CD14-positive monocyte (primary cell): ENCODE data around the gene SGMS1. TPM values are rescaled to one million over a fixed set of nuclear protein-coding genes. Genes with fewer than 3 reads are reported as not detected.

Experiments used
- DNase-seq, 3 donors: peaks; one replicate each; pipeline ENCODE4 v3.0.0-alpha.2; 2011 to 2022
- H2AFZ ChIP-seq: 2 replicates; pipeline ENCODE4 v1.6.0; 2012; ENCODE audit warnings: mild to moderate bottlenecking, low read depth, low read length, inconsistent platforms; ENCODE audit not compliant: insufficient read depth, poor library complexity, severe bottlenecking
- H3K27ac ChIP-seq, 2 donors: 1 replicate in 1 of 2; 2 replicates in 1 of 2; pipeline ENCODE4 v1.5.1; 2012 to 2013; ENCODE audit warnings: low read length in 2 of 2, control low read depth in 1 of 2, inconsistent platforms in 1 of 2, low read depth in 1 of 2, mild to moderate bottlenecking in 1 of 2
- H3K27me3 ChIP-seq, 2 donors: one replicate each; pipeline versions ENCODE4 v1.6.0 to v1.6.1; 2011 to 2013; ENCODE audit warnings: low read length in 2 of 2; ENCODE audit not compliant: control insufficient read depth in 2 of 2, insufficient read depth in 2 of 2
- H3K36me3 ChIP-seq, 2 donors: replicated peaks in 1 of 2; 1 replicate in 1 of 2; 2 replicates in 1 of 2; pipeline versions ENCODE4 v1.5.1 to v1.6.1; 2012 to 2013; ENCODE audit warnings: low read length in 2 of 2, control low read depth in 1 of 2, inconsistent platforms in 1 of 2, mild to moderate bottlenecking in 1 of 2; ENCODE audit not compliant: insufficient read depth in 2 of 2, control insufficient read depth in 1 of 2
- H3K4me1 ChIP-seq, 2 donors: 1 replicate in 1 of 2; 2 replicates in 1 of 2; pipeline versions ENCODE4 v1.5.1 to v1.6.1; 2012 to 2013; ENCODE audit warnings: low read length in 2 of 2, control low read depth in 1 of 2, inconsistent platforms in 1 of 2, mild to moderate bottlenecking in 1 of 2, moderate library complexity in 1 of 2; ENCODE audit not compliant: insufficient read depth in 2 of 2, control insufficient read depth in 1 of 2
- H3K4me2 ChIP-seq: replicated peaks from 2 replicates; pipeline ENCODE3; 2012; ENCODE audit warnings: low read length, moderate library complexity, mild to moderate bottlenecking; ENCODE audit not compliant: poor library complexity, severe bottlenecking; ENCODE audit errors: extremely low read depth
- H3K4me3 ChIP-seq, 3 experiments: fragments of 200-600 bp in 1 of 3; sonication (generic) in 1 of 3; replicated peaks in 1 of 3; 1 replicate in 2 of 3; 2 replicates in 1 of 3; pipeline ENCODE4 v1.5.1; 2011 to 2013; ENCODE audit warnings: low read length in 3 of 3, mild to moderate bottlenecking in 3 of 3, control low read depth in 2 of 3, low read depth in 2 of 3, inconsistent platforms in 1 of 3, moderate library complexity in 1 of 3
- H3K79me2 ChIP-seq: 2 replicates; pipeline ENCODE4 v1.6.0; 2012; ENCODE audit warnings: mild to moderate bottlenecking, control low read depth, inconsistent platforms, low read length, moderate library complexity; ENCODE audit not compliant: insufficient read depth
- H3K9ac ChIP-seq: 2 replicates; pipeline ENCODE4 v1.6.0; 2017; ENCODE audit warnings: low read length, mild to moderate bottlenecking; ENCODE audit not compliant: insufficient read depth, poor library complexity, severe bottlenecking
- H3K9me3 ChIP-seq, 2 donors: replicated peaks in 1 of 2; 1 replicate in 1 of 2; 2 replicates in 1 of 2; pipeline versions ENCODE4 v1.5.1 to v1.6.1; 2012 to 2013; ENCODE audit warnings: low read length in 2 of 2, control low read depth in 1 of 2; ENCODE audit not compliant: control insufficient read depth in 1 of 2, insufficient read depth in 1 of 2
- H4K20me1 ChIP-seq: 2 replicates; pipeline ENCODE4 v1.6.0; 2012; ENCODE audit warnings: mild to moderate bottlenecking, low read length, control low read depth, moderate library complexity; ENCODE audit not compliant: insufficient read depth
- H3K27ac Mint-ChIP-seq, 7 donors: one replicate each; pipeline ENCODE4 v1.8.0; 2020; ENCODE audit warnings: mild to moderate bottlenecking in 7 of 7, mixed read lengths in 7 of 7, moderate library complexity in 6 of 7, inconsistent platforms in 2 of 7
- H3K27me3 Mint-ChIP-seq, 3 donors: one replicate each; pipeline ENCODE4 v1.8.0; 2021 to 2022; ENCODE audit warnings: low read depth in 3 of 3, mild to moderate bottlenecking in 3 of 3, mixed read lengths in 3 of 3, moderate library complexity in 3 of 3, inconsistent platforms in 1 of 3
- H3K36me3 Mint-ChIP-seq, 2 donors: one replicate each; pipeline ENCODE4 v1.8.0; 2020; ENCODE audit warnings: mixed read lengths in 2 of 2, inconsistent platforms in 1 of 2, mild to moderate bottlenecking in 1 of 2
- H3K4me1 Mint-ChIP-seq: one replicate; pipeline ENCODE4 v1.8.0; 2020; ENCODE audit warnings: mild to moderate bottlenecking, mixed read lengths
- H3K4me3 Mint-ChIP-seq, 2 donors: one replicate each; pipeline ENCODE4 v1.8.0; 2020; ENCODE audit warnings: mild to moderate bottlenecking in 2 of 2, mixed read lengths in 2 of 2, moderate library complexity in 1 of 2
- H3K9me3 Mint-ChIP-seq, 7 donors: one replicate each; pipeline ENCODE4 v1.8.0; 2020 to 2022; ENCODE audit warnings: mixed read lengths in 7 of 7, mild to moderate bottlenecking in 6 of 7, moderate library complexity in 6 of 7, inconsistent platforms in 2 of 7
- WGBS: methylation state at CpG from one replicate; pipeline ENCODE4 v1.1.5; 2013; ENCODE audit warnings: missing lambda C conversion rate; ENCODE audit not compliant: insufficient coverage; 5-methylcytosine and 5-hydroxymethylcytosine counted together
- intact Hi-C, 2 donors: fragments of 100-400 bp; cut with micrococcal nuclease; formaldehyde crosslinking; loops; one replicate each; pipeline versions ENCODE4 v1.15.0 to v1.15.1; 2023
- polyA plus RNA-seq, 3 donors: library from polyadenylated mRNA; depleted of rRNA in 1 of 3; unstranded in 2 of 3; stranded (reverse) in 1 of 3; fragments of 300-500 nt in 2 of 3; fragments of >200 nt in 1 of 3; fragmentation: Illumina TruSeq in 2 of 3; gene quantifications; 1 replicate in 2 of 3; 2 replicates in 1 of 3; pipeline ENCODE4 v1.2.3, GENCODE V29; 2012 to 2021
- TF ChIP-seq, protein P1 (sequence below): fragments of 200-600 bp; IDR thresholded peaks from one replicate; pipeline ENCODE4 v1.8.0; 2022; ENCODE audit warnings: antibody characterized with exemption, mild to moderate bottlenecking

SGMS1 gene
- polyA plus RNA-seq, 3 donors: 19.5 to 20.6 (median 20.4) TPM

GRCh38 chr10:50416881-50417280 is 206.9 kb downstream of the SGMS1 start:
- Histone ChIP-seq H3K36me3 (no peaks in the 10 kb centered on the region), H3K4me2 (peak overlapping the region; percentile 88), H3K4me3 (peak overlapping the region; percentile 87 to 98 (median 96)), H3K27me3 (no peaks in the 10 kb centered on the region), H3K79me2 (peaks cover 64% of the 10 kb centered on the region), H3K27ac (no peak overlapping the region), H3K9me3 (no peaks in the 10 kb centered on the region), H2AFZ (no peak overlapping the region), H4K20me1 (peaks cover 54% of the 10 kb centered on the region), H3K4me1 (peaks cover 41 to 66% of the 10 kb centered on the region in 2 donors), H3K9ac (peak overlapping the region; percentile 97)
- intact Hi-C loops: loop anchor here in 1 of 2 donors (5.0 to 10.0 kb wide), 2 partner anchors 50 to 208 kb away; partner anchors contain the start of gene SGMS1
- peaks cover 2 to 12% of the 10 kb centered on the region in 2 donors for H3K36me3 Mint-ChIP-seq
- peak overlapping the region; percentile 59 to 71 for H3K4me3 Mint-ChIP-seq
- peak in 1 of 3 donors; percentile 59 for DNase-seq
- peak overlapping the region in 1 of 7 donors; percentile 63 for H3K27ac Mint-ChIP-seq
- WGBS: 56% methylated on average over 3 of the region's 6 CpGs
- H3K4me1 Mint-ChIP-seq: peaks cover 66% of the 10 kb centered on the region
- TF ChIP-seq, protein P1, sequence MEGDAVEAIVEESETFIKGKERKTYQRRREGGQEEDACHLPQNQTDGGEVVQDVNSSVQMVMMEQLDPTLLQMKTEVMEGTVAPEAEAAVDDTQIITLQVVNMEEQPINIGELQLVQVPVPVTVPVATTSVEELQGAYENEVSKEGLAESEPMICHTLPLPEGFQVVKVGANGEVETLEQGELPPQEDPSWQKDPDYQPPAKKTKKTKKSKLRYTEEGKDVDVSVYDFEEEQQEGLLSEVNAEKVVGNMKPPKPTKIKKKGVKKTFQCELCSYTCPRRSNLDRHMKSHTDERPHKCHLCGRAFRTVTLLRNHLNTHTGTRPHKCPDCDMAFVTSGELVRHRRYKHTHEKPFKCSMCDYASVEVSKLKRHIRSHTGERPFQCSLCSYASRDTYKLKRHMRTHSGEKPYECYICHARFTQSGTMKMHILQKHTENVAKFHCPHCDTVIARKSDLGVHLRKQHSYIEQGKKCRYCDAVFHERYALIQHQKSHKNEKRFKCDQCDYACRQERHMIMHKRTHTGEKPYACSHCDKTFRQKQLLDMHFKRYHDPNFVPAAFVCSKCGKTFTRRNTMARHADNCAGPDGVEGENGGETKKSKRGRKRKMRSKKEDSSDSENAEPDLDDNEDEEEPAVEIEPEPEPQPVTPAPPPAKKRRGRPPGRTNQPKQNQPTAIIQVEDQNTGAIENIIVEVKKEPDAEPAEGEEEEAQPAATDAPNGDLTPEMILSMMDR: no peak
- H3K9me3 Mint-ChIP-seq: no peaks in the 10 kb centered on the region
- H3K27me3 Mint-ChIP-seq: no peaks in the 10 kb centered on the region

GRCh38 chr10:50416181-50416824 is 207.5 kb downstream of the SGMS1 start:
- no CpG with 5 or more reads among the region's 2 CpGs for WGBS
- Histone ChIP-seq H3K79me2 (peaks cover 70% of the 10 kb centered on the region), H4K20me1 (peaks cover 59% of the 10 kb centered on the region), H3K36me3 (no peaks in the 10 kb centered on the region), H3K9ac (no peak overlapping the region), H3K9me3 (no peaks in the 10 kb centered on the region), H2AFZ (no peak overlapping the region), H3K4me2 (peak overlapping the region; percentile 88), H3K4me1 (peaks cover 35 to 60% of the 10 kb centered on the region in 2 donors), H3K27me3 (no peaks in the 10 kb centered on the region), H3K4me3 (peak overlapping the region in 1 of 3 experiments; percentile 96), H3K27ac (no peak overlapping the region)
- Mint-ChIP-seq H3K27ac (no peak overlapping the region), H3K36me3 (peaks cover 6 to 15% of the 10 kb centered on the region in 2 donors), H3K4me1 (peaks cover 66% of the 10 kb centered on the region), H3K9me3 (no peaks in the 10 kb centered on the region), H3K4me3 (no peak overlapping the region), H3K27me3 (no peaks in the 10 kb centered on the region)
- intact Hi-C loops: loop anchor here in 1 of 2 donors (5.0 to 10.0 kb wide), 2 partner anchors 49 to 208 kb away; partner anchors contain the start of gene SGMS1
- DNase-seq: no peak
- TF ChIP-seq, protein P1: no peak
